Choroid plexus epithelial cell (primary cell): ENCODE measurements around the gene XPO1.
A peak's percentile ranks its signal among the peaks of the same experiment; 100 is the strongest.
"Not testable (repeated sequence)": the region's sequence is repeated elsewhere in the genome, so short reads cannot be mapped to it uniquely, and the experiment has no call there.

Experiments
- DNase-seq: peaks from one replicate; pipeline ENCODE4 v3.0.0-alpha.2; 2010; ENCODE audit warnings: low read depth
- H3K4me3 ChIP-seq: 2 replicates; pipeline ENCODE4 v1.5.1; 2011; ENCODE audit warnings: low read depth, mild to moderate bottlenecking, control low read depth, low read length, moderate library complexity
- CTCF ChIP-seq: conservative IDR thresholded peaks from 2 replicates; pipeline ENCODE4 v1.5.1; 2011; ENCODE audit warnings: low read depth, mild to moderate bottlenecking, control low read depth, inconsistent platforms, low read length, moderate library complexity

XPO1 gene

GRCh38 chr2:61452392-61452791, 85.8 kb downstream of the XPO1 start:
- TF ChIP-seq CTCF, result no peak
- H3K4me3 ChIP-seq, result no peak overlapping the region
- no peak for DNase-seq

GRCh38 chr2:61451178-61451577, 87.0 kb downstream of the XPO1 start:
- no peak overlapping the region for H3K4me3 ChIP-seq
- DNase-seq, result no peak
- no peak for TF ChIP-seq CTCF

- DNase-seq, result peak; percentile 42
- no peak for TF ChIP-seq CTCF
Observed at GRCh38 chr2:61450144-61450543, 88.0 kb downstream of the XPO1 start.

GRCh38 chr2:61448229-61448628, 89.9 kb downstream of the XPO1 start:
- no peak overlapping the region for H3K4me3 ChIP-seq
- TF ChIP-seq CTCF, result no peak
- no peak for DNase-seq

More at GRCh38 chr2:61450144-61450543, 88.0 kb downstream of the XPO1 start:
- no peak overlapping the region for H3K4me3 ChIP-seq

GRCh38 chr2:61446971-61447370, 91.2 kb downstream of the XPO1 start:
- not testable (repeated sequence) for DNase-seq, H3K4me3 ChIP-seq

GRCh38 chr2:61443342-61444041, 94.7 kb downstream of the XPO1 start:
- no peak for DNase-seq
- no peak for TF ChIP-seq CTCF
- H3K4me3 ChIP-seq, result no peak overlapping the region

- DNase-seq, result no peak
- H3K4me3 ChIP-seq, result no peak overlapping the region
- TF ChIP-seq CTCF, result no peak
Observed at GRCh38 chr2:61439241-61440002, 98.7 kb downstream of the XPO1 start.
